GM21825 (cell line): ENCODE measurements around the gene POLE4.

Source experiments
- ATAC-seq: cut with Tn5 transposase; IDR thresholded peaks from one replicate; pipeline ENCODE4 v1.9.1; 2021; ENCODE audit warnings: mild to moderate bottlenecking, moderate library complexity; ENCODE audit not compliant: unreplicated experiment

The POLE4 gene

GRCh38 chr2:74939919-74940812, 18.3 kb upstream of the POLE4 start:
- no peak for ATAC-seq

- ATAC-seq, result no peak
Measured at GRCh38 chr2:74941284-74941683, 17.2 kb upstream of the POLE4 start.

DNA sequence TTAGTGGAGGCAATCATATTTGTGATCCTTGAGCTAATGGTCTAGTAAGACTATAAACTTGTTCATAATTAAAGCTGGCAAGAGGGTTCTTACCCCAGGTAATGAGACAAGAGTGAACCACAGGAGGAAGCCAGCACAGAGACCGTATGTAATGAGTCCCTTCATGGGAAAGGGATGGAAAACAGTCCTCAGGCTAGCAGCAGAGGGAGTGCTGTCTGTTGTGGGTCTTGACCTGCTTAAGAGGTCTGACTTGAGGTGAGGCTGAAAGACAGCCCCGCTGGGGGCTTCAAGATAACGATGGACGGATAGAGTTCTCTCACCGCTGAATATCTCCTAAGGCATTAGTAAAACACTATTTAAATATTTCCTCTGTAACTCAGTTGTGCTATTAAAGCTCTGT, 16.2 kb upstream of the POLE4 start:
- ATAC-seq, result no peak

- ATAC-seq, result peak; percentile 97
Measured at GRCh38 chr2:74944987-74945787, 13.3 kb upstream of the POLE4 start.

DNA sequence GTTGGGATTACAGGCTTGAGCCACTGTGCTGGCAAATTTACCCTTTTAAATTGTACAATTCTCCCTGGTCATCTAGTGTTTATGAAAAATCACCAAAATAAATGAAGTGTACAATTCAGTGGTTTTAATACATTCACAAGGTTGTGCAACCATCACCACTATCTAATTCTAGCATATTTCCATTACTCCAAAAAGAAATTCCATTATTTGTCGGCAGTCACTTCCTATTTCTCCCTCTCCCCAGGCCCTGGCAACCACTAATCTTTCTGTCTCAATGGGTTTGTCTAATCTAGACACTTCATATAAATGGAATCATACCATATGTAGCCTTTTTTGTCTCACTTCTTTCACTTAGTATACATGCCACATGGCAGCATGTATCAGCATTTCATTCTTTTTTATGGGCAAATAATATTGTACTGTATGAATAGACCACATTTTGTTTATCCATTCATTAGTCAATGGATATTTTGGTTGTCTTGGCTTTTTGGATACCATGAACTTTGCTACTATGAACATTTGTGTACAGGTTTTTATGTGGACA, 12.6 kb upstream of the POLE4 start:
- ATAC-seq, result no peak

DNA sequence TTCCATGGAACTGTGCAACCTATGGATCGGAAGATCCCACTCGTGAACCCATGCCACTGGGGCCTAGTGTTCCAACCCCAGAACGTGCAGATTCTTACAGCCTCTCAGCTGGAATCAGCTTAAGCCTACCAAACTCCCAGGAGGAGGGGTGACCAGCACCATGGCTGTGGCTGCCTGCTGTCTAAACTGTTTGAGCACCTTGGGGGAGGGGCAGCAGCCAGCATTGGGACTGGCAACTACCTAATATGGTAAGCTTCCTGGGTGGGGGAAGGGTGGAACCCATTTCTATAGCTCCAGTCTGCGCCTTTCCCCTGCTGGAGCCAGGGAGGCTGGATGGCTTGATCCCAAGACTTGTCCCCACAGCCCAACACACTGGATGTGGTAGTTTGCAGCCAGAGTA, 10.7 kb upstream of the POLE4 start:
- ATAC-seq, result no peak

- no peak for ATAC-seq
Measured at GRCh38 chr2:74948779-74949178, 9.7 kb upstream of the POLE4 start.

GRCh38 chr2:74951211-74951754, 7.2 kb upstream of the POLE4 start:
- no peak for ATAC-seq

DNA sequence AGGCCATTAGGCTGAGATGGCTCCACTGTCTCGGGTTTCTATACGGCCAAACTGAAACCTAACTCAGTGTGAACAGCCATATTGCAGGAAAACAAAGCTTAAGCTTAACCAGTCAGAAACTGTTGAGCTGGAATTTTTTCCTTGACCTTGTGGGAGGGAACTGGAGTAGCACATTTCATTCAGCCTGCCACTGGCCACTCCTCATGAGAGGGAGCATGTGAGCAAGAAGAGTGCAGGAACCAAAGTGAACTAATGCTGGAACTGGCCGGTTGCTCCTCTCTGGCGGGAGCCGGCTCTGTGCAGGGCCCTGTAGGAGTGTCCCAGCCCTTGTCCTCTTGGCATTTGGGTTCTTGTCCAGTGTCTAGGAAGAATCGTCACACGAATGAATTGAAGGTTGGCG, 5.9 kb upstream of the POLE4 start:
- no peak for ATAC-seq

GRCh38 chr2:74953796-74954499, 4.5 kb upstream of the POLE4 start:
- no peak for ATAC-seq

DNA sequence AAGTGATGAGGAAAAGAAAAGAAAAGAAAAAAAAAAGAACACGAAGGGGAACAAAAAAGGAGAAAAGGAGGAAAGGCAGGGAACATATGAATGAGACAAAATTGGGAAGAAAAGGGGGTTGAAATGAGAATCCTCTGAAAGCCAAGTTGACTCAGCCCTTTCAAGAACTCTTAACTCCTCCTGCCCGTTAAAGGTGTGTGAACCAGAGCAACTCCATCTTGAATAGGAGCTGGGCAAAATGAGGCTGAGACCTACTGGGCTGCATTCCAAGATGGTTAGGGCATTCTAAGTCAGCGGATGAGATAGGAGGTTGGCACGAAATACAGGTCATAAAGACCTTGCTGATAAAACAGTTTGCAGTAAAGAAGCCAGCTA, 4.0 kb upstream of the POLE4 start:
- ATAC-seq, result no peak

GRCh38 chr2:74957886-74958273, 563 bp upstream of the POLE4 start:
- ATAC-seq, result no peak

GRCh38 chr2:74959106-74959751, 786 bp downstream of the POLE4 start:
- ATAC-seq, result no peak

GRCh38 chr2:74966887-74967286, 8.4 kb downstream of the POLE4 start:
- ATAC-seq, result no peak

DNA sequence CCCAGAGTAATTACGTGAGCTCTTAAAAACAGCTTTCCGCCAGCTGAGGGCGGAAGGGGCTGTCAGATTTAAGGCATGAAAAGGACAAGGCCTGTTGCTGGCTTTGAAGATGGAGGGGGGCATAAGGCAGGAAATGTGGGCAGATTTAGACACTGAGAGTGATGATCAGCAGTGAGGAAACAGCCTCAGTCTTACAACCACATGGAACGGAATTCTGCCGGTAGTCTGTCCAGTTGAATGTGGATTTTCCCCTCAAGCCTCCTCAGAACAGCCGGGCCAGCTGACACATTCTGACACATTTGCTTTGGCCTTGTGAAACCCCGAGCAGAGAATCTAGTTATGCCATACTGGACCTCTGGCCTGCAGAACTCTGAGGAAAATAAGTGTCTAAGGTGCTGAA, 16.6 kb downstream of the POLE4 start:
- ATAC-seq, result no peak

GRCh38 chr2:74979844-74980243, 21.4 kb downstream of the POLE4 start:
- no peak for ATAC-seq

DNA sequence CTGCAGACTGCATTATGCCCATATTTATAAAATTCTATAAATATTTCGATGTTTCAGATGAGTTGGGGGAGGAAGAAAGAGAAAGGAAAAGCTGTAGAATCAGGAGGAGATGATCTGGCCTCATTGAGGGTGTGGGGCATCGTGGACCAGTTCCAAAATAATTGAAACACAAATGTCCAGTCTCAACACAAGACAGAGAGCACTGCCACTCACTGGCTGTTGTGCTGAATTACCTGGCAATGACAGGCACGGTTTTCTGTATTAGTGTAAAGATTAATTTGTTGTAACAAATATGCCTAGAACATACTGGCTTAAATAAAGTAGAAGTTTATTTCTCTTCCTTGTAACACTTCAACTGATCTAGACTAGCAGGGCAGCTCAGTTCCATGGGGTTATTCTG, 24.1 kb downstream of the POLE4 start:
- no peak for ATAC-seq

DNA sequence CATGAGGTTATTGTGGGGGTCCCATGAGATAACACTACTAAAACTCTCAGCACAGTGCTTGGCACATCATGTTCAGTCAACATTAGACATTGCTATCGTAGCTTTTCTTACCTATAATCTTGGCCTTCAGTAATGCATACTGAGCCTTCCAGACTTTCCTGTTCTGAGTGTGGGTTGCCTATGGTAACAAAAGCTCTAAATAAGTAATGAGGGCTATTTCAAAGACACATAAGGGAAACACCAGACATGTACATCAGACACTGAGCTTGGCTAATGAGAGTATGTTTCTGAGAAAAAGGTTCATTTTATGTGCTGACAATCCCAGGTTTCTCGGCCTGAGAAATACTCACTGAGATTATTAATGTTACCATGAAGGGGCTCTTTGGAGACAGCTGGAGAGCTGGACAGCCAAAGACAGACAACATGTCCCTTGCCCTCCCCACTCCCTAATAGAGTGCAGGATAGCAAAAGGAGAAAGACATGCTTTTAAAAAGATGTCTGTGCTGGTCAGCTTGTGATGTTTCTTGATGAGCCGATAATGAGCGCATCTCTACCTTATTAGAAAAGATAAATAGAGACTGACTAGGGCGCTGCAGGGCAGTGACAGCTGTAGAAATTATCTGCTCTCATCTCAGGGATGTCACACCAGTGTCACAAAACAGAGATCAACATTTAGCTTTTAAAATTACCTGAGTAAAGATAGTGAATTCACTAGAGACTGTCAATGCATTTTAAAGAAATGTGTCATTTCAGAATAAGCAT, 25.4 kb downstream of the POLE4 start:
- ATAC-seq, result no peak

GRCh38 chr2:74984947-74985637, 26.6 kb downstream of the POLE4 start:
- no peak for ATAC-seq
